CD1c-positive myeloid dendritic cell (primary cell): ENCODE results near the gene ANKRD27.
"Not testable (repeated sequence)": the region's sequence is repeated elsewhere in the genome, so short reads cannot be mapped to it uniquely, and the experiment has no call there.

ENCODE experiments used
- DNase-seq: peaks from one replicate; pipeline ENCODE4 v3.0.0-alpha.2; 2016; ENCODE audit errors: extremely low spot score

Gene ANKRD27

GRCh38 chr19:32674931-32675719 lies at the start of gene ANKRD27:
Gene ANKRD27 (minus strand): TSS chr19:32675180. CDS start chr19:32659015, 16,165 bp downstream.
- peak; percentile 100 for DNase-seq

- DNase-seq: no peak
These were observed 45.9 kb upstream of the ANKRD27 start for GRCh38 chr19:32720936-32721250.

DNA sequence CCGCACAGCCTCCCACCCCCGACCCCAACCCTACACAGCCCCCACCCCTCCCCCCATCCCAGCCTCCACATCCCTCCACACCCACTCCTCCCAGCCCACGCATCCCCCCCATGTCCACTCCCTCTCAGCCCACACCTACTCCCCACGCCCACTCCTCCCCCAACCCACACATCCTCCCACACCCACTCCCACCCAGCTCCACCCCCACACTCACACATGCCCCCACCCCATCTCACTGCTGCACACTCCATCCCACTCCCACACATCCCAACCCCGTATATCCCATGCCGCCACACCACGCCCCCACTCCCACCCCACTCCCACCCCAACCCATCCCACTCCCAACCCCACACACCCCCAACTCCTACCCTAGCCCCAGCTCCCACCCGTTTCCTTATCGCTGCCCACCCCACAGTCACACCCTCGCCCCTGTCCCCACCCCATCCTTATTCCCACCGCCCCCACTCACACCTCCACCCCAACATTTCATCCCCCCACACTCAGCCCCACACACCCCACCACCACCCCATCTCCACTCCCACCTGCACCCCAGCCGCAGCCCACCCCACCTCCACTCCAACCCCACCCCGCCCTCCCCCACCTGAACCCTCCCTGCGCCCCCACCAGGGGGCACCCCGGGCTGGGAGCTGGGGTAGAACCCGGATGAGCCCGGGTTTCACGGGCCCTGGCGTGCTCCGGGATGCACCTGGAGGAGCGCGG lies 45.4 kb upstream of the ANKRD27 start:
- no peak for DNase-seq

DNA sequence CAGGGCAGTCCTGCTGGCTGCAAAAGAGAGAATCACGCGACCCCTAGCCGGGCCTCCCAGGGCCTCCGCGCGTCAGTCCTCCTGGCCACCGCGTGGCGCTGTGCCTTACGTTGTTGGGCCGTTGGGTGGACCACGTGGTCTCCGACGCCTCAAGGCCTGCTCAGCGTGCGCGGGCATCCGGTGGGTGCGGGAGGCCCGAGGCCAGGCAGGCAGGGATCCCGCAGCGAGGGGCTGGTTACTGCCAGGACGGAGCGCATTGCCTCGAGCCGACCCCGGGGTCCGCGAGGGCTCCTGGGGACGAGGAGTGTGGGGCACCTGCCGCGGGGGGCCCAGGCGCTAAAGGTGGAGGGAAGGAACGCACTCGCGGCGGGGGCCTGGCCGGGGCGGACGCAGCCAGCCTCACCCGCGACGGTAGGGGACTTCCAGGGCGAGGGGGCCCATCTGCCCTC lies 44.7 kb upstream of the ANKRD27 start, which contains the start of gene TDRD12:
Gene TDRD12, plus strand, starts transcription at position 157 of the 449 bp plus-strand sequence. CDS start 306 bp downstream, outside the sequence.
- no peak for DNase-seq

DNA sequence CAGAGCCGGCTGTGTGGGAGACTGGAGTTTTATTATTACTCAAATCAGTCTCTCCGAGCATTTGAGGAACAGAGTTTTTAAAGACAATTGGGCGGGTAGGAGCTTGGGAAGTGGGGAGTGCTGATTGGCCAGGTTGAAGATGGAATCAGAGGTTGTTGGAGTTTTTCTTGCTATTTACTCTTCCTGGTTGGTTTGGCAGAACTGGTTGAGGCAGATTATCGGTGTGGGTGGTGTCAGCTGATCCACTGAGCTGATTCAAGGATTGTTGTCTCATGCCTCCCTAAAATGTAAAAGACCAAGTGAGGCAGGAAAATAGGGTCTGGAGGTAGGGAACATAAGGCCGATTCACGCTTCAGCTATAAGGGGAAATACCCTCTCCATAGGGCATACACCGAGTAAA lies 43.3 kb upstream of the ANKRD27 start:
- no peak for DNase-seq

DNA sequence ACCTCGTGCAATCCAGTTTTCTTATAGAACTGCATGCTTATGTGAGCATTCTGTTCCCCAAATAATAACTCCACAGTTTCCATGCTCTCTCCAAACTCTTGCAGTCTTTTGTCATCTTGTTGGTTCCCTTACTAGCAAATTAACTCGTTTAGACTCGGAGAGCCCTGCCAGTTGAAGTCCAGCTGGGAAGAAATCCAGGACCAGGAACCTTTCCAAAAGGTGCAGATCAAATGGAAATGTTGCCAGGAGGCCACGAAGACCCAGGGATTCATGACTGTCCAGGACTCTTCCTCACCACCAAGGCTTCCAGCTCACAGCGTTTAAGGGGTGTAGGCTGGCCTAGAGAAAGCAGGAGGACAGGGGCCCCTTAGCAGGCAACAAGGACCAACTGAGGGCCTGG lies 42.5 kb upstream of the ANKRD27 start:
- DNase-seq: no peak

DNA sequence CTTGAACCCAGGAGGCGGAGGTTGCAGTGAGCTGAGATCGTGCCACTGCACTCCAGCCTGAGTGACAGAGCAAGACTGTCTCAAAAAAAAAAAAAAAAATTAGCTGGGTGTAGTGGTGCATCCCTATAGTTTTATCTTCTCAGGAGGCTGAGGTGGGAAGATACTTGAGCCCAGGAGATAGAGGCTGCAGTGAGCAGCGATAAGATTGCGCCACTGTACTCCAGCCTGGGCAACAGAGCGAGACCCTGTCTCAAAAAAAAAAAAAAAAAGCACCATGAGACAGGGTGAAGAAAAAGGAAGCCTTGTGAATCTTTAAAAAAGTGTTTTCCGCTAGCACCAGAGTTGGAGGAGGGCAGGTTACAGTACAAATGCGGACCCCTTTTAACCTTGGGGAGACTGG lies 41.2 kb upstream of the ANKRD27 start:
- DNase-seq: not testable (repeated sequence)

GRCh38 chr19:32711747-32712146 lies 36.8 kb upstream of the ANKRD27 start:
- DNase-seq: no peak

- DNase-seq: no peak
These were observed 34.1 kb upstream of the ANKRD27 start for GRCh38 chr19:32709032-32709431.

GRCh38 chr19:32708457-32708856 lies 33.5 kb upstream of the ANKRD27 start:
- DNase-seq: no peak

DNA sequence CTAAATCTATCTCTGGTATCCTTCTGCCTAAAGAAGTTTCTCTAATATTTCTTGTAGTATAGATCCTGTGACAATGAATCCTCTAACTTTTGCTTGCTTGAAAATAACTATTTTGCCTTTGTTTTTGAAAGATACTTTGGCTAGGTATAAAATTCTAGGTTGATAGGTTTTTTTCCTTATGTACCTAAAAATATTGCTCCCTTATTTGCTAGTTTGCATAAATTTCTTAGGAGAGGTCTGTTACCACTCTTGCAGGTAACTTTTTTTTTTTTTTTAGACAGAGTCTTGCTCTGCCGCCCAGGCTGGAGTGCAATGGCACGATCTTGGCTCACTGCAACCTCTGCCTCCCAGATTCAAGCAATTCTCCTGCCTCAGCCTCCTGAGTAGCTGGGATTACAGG lies 29.0 kb upstream of the ANKRD27 start:
- not testable (repeated sequence) for DNase-seq

DNA sequence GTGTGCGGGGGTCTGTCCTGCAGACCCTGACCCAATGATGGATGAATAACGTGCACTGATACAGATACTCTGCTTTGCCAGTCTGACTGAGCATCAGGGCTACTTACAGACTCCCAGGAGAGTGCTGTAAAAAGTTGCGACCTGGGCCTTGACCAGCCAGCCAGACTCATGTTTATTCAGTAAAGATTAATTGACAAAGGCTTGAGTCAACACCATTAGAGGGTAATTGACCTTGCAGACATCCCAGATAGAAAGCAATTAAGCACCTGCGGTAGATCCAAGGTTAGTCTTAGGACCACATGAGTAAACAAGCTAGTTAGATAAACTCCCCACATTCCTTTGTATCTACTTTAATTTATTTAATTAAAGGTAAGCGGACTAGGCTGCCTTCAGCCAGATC lies 27.0 kb upstream of the ANKRD27 start:
- DNase-seq: no peak

GRCh38 chr19:32700129-32700528 lies 25.1 kb upstream of the ANKRD27 start:
- not testable (repeated sequence) for DNase-seq

DNA sequence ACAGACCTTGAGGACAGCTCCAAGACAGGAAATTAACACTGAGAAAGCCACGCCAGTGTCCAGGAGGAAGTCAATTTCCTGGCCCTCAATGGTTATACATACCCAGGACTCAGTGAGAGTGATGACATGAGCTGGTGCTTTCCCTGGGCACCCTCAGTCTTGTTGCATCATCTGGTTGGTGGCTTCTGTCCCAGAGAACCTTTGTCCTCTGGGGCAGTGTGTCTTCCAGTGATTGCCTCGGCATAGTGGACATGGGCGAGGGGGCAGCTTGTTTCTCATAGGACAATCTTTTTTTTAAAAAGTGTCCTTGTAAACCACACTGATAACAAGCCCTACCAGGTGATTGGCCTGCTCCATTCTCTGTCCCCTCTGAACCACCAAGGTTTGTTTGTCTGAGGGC lies 21.8 kb upstream of the ANKRD27 start:
- DNase-seq: peak; percentile 43

DNA sequence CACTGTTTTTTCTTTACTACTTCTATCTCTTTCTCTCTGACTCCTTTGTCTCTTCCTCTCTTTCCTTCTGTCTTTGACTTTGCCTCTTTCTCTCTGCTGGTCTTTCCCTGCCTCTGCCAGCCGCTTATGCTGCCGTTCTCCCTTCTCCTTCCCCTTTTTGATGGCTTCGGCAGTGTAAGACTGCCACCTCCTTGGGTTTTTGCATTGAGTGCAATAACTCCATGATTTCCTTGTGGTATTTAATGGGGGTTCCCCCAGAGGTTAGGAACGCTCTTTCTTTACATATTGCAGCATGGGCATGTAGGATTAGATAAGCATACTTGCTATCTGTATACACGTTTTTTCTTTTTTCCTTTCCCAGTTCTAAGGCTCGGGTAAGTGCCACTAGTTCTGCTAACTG lies 20.5 kb upstream of the ANKRD27 start:
- DNase-seq: peak; percentile 38

DNA sequence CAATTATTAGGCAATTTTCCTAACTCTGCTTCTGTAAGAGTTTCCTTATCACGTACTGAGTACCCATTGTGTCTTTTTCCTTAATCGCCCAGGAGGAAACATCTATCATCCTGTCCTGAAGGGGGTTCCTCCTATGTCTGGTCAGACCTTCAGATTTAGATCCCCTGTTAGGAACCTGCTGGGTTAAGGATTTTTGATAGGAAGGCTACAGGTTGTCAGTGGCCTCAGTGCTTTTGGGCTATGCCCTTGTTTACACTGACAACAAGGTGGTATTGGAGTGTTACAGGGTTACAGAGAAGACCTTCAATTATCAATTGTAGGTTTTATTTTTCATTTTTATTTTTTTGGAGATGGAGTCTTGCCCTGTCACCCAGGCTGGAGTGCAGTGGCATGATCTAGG lies 19.9 kb upstream of the ANKRD27 start:
- DNase-seq: not testable (repeated sequence)

DNA sequence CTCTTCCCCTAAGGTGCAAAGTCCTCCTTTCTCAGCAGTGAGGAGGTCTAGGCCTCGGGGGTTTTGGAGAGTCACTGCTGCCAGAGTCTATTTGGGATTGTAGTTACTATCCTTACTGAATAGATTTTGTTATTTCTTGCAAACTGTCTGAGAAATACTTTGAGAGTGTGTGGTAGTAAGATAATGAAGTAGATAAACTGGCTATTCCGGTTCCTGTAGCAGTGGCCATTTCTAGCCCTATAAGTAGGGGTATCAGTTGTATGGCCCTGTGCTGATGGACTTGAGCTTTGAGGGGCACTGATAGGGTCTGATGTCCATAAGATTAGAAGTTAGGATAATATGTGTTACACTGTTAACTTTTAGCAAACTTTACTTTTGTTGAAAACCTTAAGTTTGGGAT lies 19.3 kb upstream of the ANKRD27 start:
- not testable (repeated sequence) for DNase-seq

DNA sequence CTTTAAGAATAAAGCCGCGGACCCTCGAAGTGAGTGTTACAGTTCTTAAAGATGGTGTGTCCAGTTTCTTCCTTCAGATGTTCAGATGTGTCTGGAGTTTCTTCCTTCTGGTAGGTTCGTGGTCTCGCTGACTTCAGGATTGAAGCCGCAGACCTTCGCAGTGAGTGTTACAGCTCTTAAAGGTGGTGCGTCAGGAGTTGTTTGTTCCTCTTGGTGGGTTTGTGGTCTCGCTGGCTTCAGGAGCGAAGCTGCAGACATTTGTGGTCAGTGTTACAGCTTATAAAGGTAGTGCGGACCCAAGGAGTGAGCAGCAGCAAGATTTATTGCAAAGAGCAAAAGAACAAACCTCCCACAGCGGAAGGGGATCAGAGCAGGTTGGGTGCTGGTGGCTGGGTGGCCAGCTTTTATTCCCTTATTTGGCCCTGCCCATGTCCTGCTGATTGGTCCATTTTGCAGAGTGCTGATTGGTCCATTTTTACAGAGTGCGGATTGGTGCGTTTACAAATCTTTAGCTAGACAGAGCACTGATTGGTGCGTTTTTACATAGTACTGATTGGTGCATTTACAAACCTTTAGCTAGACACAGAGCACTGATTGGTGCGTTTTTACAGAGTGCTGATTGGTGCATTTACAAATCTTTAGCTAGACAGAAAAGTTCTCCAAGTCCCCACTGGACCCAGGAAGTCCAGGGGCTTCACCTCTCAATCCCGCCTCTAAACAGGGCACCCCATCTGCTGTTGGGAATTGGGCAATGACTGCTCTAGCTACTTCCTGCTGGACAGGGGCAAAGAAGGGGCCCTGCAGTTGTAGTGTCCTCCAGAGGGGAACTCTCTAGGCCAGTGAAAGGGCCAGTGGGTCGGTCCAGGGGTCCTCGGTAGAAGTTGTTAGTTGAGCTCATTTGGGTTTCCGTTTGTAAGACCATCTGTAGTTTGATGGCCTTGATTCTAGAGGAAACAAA lies 18.4 kb upstream of the ANKRD27 start:
- peak; percentile 54 for DNase-seq

DNA sequence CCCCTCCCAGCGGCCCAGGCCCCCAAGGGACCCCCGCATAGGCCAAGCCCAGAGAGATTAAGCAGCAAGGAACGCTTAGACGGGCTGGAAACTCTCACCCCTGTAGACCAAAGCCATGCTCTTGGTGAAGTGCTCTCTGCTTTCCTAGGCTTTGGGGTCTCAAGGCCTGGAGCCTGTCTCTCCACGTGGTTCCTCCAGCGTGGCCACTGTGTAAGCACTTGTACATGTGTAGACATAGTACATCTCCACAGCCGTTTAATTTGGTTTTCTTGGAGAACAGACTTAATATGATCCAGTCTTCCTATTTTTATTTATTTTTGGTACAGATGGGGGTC lies 17.7 kb upstream of the ANKRD27 start:
- no peak for DNase-seq

GRCh38 chr19:32691952-32692726 lies 17.2 kb upstream of the ANKRD27 start:
- DNase-seq: peak; percentile 90

GRCh38 chr19:32691291-32691951 lies 16.4 kb upstream of the ANKRD27 start, which contains the start of gene NUDT19:
Gene NUDT19 (plus strand): TSS chr19:32691821. CDS start chr19:32691961, 140 bp downstream.
- peak; percentile 80 for DNase-seq
